ENCODE results near the gene SLC5A3. TPM values are rescaled to one million over a fixed set of nuclear protein-coding genes. Genes with fewer than 3 reads are reported as not detected.

The SLC5A3 gene
- polyA plus RNA-seq, 3 donors: 1.2 to 3.3 (median 1.6) TPM

GRCh38 chr21:34100790-34101189 is 27.4 kb downstream of the SLC5A3 start:
- H3K4me2 ChIP-seq (replicated peaks; ENCODE audit: extremely low read depth, low read length, poor library complexity, severe bottlenecking): no peak overlapping the region
- DNase-seq: no peak
- H3K4me1 ChIP-seq (ENCODE audit: control insufficient read depth in 1 of 2, insufficient read depth in 2 of 2, low read length in 2 of 2): no peaks in the 10 kb centered on the region
- no peak overlapping the region for H2AFZ ChIP-seq (ENCODE audit: insufficient read depth, low read depth, low read length, poor library complexity, severe bottlenecking)
- no peaks in the 10 kb centered on the region for H3K9me3 ChIP-seq (replicated peaks in 1 of 2; ENCODE audit: control insufficient read depth in 1 of 2, insufficient read depth in 1 of 2, low read length in 2 of 2)
- no peak overlapping the region for H3K4me3 Mint-ChIP-seq
- H3K79me2 ChIP-seq (ENCODE audit: insufficient read depth, low read length): peaks cover 38% of the 10 kb centered on the region
- intact Hi-C loops (cut with micrococcal nuclease): no loop called here
- H3K36me3 Mint-ChIP-seq: peaks cover 26 to 30% of the 10 kb centered on the region in 2 donors
- H3K27ac Mint-ChIP-seq: no peak overlapping the region
- H4K20me1 ChIP-seq (ENCODE audit: insufficient read depth, low read length): peaks cover 78% of the 10 kb centered on the region
- no peak for TF ChIP-seq CTCF (IDR thresholded peaks at IDR 0.05)
- H3K36me3 ChIP-seq (replicated peaks in 1 of 2; ENCODE audit: control insufficient read depth in 1 of 2, insufficient read depth in 2 of 2, low read length in 2 of 2): peaks cover 5 to 28% of the 10 kb centered on the region in 2 donors
- no peak overlapping the region for H3K9ac ChIP-seq (ENCODE audit: insufficient read depth, low read length, poor library complexity, severe bottlenecking)
- no peak overlapping the region for H3K4me3 ChIP-seq (replicated peaks in 1 of 3; ENCODE audit: low read depth in 2 of 3, low read length in 3 of 3)
- H3K27ac ChIP-seq (ENCODE audit: low read depth in 1 of 2, low read length in 2 of 2): no peak overlapping the region
- WGBS (ENCODE audit: insufficient coverage): 100% methylated on average over 1 of the region's 4 CpGs
- H3K27me3 ChIP-seq (ENCODE audit: control insufficient read depth in 2 of 2, insufficient read depth in 2 of 2, low read length in 2 of 2): no peaks in the 10 kb centered on the region
- H3K27me3 Mint-ChIP-seq (ENCODE audit: low read depth in 3 of 3): no peaks in the 10 kb centered on the region
- H3K9me3 Mint-ChIP-seq: no peaks in the 10 kb centered on the region
- peaks cover 9% of the 10 kb centered on the region for H3K4me1 Mint-ChIP-seq

- Mint-ChIP-seq H3K27ac (no peak overlapping the region), H3K4me3 (no peak overlapping the region)
- intact Hi-C loops (cut with micrococcal nuclease): no loop called here
Measured at GRCh38 chr21:34105947-34106541, 32.7 kb downstream of the SLC5A3 start.

More at GRCh38 chr21:34105947-34106541, 32.7 kb downstream of the SLC5A3 start:
- H3K79me2 ChIP-seq (ENCODE audit: insufficient read depth, low read length): peaks cover 19% of the 10 kb centered on the region
- H2AFZ ChIP-seq (ENCODE audit: insufficient read depth, low read depth, low read length, poor library complexity, severe bottlenecking): no peak overlapping the region
- no peaks in the 10 kb centered on the region for H3K4me1 ChIP-seq (ENCODE audit: control insufficient read depth in 1 of 2, insufficient read depth in 2 of 2, low read length in 2 of 2)
- TF ChIP-seq CTCF (IDR thresholded peaks at IDR 0.05): no peak
- peaks cover 11 to 17% of the 10 kb centered on the region in 2 donors for H3K36me3 Mint-ChIP-seq
- H3K36me3 ChIP-seq (replicated peaks in 1 of 2; ENCODE audit: control insufficient read depth in 1 of 2, insufficient read depth in 2 of 2, low read length in 2 of 2): peaks cover 0 to 15% of the 10 kb centered on the region in 2 donors
- H3K27ac ChIP-seq (ENCODE audit: low read depth in 1 of 2, low read length in 2 of 2): no peak overlapping the region
- DNase-seq: no peak
- H3K4me1 Mint-ChIP-seq: peaks cover 4% of the 10 kb centered on the region
- peaks cover 69% of the 10 kb centered on the region for H4K20me1 ChIP-seq (ENCODE audit: insufficient read depth, low read length)
- no peaks in the 10 kb centered on the region for H3K27me3 ChIP-seq (ENCODE audit: control insufficient read depth in 2 of 2, insufficient read depth in 2 of 2, low read length in 2 of 2)
- H3K9me3 Mint-ChIP-seq: peaks cover 0 to 2% (median 0%) of the 10 kb centered on the region in 7 donors
- H3K4me3 ChIP-seq (replicated peaks in 1 of 3; ENCODE audit: low read depth in 2 of 3, low read length in 3 of 3): no peak overlapping the region
- H3K4me2 ChIP-seq (replicated peaks; ENCODE audit: extremely low read depth, low read length, poor library complexity, severe bottlenecking): no peak overlapping the region
- H3K9ac ChIP-seq (ENCODE audit: insufficient read depth, low read length, poor library complexity, severe bottlenecking): no peak overlapping the region
- H3K27me3 Mint-ChIP-seq (ENCODE audit: low read depth in 3 of 3): no peaks in the 10 kb centered on the region
- no peaks in the 10 kb centered on the region for H3K9me3 ChIP-seq (replicated peaks in 1 of 2; ENCODE audit: control insufficient read depth in 1 of 2, insufficient read depth in 1 of 2, low read length in 2 of 2)

All from CD14-positive monocyte (primary cell).